IMR-90 (cell line): Measurements from ENCODE around the gene CLRN1. TPM values are rescaled to one million over a fixed set of nuclear protein-coding genes. Genes with fewer than 3 reads are reported as not detected.

Experiments
- ATAC-seq: fragments of 200-7000 bp; cut with Tn5 transposase; 2 replicates; pipeline ENCODE4 v1.9.1; 2020; ENCODE audit warnings: low read depth, mild to moderate bottlenecking, moderate library complexity
- BruUV-seq: library from RNA; stranded (reverse); fragments of 400-500 nt; replicated peaks from 2 replicates; lab custom pipeline; 2021; lab: Mats Ljungman, UMichigan
- CTCF ChIA-PET: fragments of 300-600 bp; formaldehyde crosslinking; extraction: SDS; loops from one replicate; lab custom pipeline; 2021; ENCODE audit warnings: antibody characterized with exemption; lab: Yijun Ruan, JAX
- POLR2A ChIA-PET: fragments of 300-600 bp; sonication (Branson Sonifier 250); formaldehyde crosslinking; loops from one replicate; lab custom pipeline; 2022; ENCODE audit warnings: antibody characterized with exemption; ENCODE audit not compliant: unreplicated experiment; lab: Charles Lee
- DNase-seq: peaks from one replicate; pipeline ENCODE4 v3.0.0; 2013
- H2AFZ ChIP-seq: replicated peaks from 2 replicates; pipeline ENCODE3; 2013; ENCODE audit warnings: low read length, mild to moderate bottlenecking; ENCODE audit not compliant: poor library complexity
- H2AK5ac ChIP-seq: 2 replicates; pipeline ENCODE4 v1.6.1; 2013; ENCODE audit warnings: low read depth, low read length, inconsistent platforms
- H2AK9ac ChIP-seq: replicated peaks from 2 replicates; pipeline ENCODE3; 2013; ENCODE audit warnings: mild to moderate bottlenecking, low read depth, low read length, moderate library complexity; ENCODE audit not compliant: poor library complexity
- H2BK120ac ChIP-seq: 2 replicates; pipeline ENCODE4 v1.6.1; 2013; ENCODE audit warnings: low read depth, low read length, inconsistent platforms
- H2BK15ac ChIP-seq: 3 replicates; pipeline ENCODE4 v1.6.1; 2013; ENCODE audit warnings: low read depth, low read length, inconsistent platforms
- H2BK20ac ChIP-seq: 2 replicates; pipeline ENCODE4 v1.6.1; 2013; ENCODE audit warnings: low read depth, mild to moderate bottlenecking, inconsistent platforms, low read length, moderate library complexity
- H2BK5ac ChIP-seq: 2 replicates; pipeline ENCODE4 v1.6.1; 2013; ENCODE audit warnings: mild to moderate bottlenecking, low read depth, low read length, inconsistent platforms; ENCODE audit not compliant: poor library complexity, severe bottlenecking
- H3K14ac ChIP-seq: replicated peaks from 2 replicates; pipeline ENCODE4 v1.6.1; 2013; ENCODE audit warnings: low read depth, low read length, inconsistent platforms
- H3K18ac ChIP-seq: 2 replicates; pipeline ENCODE4 v1.6.1; 2013; ENCODE audit warnings: low read depth, low read length, control low read depth
- H3K23ac ChIP-seq: 2 replicates; pipeline ENCODE4 v1.6.1; 2013; ENCODE audit warnings: low read depth, low read length, inconsistent platforms
- H3K27ac ChIP-seq: 2 replicates; pipeline ENCODE4 v1.5.1; 2013; ENCODE audit warnings: mild to moderate bottlenecking, control low read depth, low read length; ENCODE audit not compliant: insufficient read depth
- H3K27me3 ChIP-seq: 2 replicates; pipeline ENCODE4 v1.6.1; 2013; ENCODE audit warnings: low read length; ENCODE audit not compliant: control insufficient read depth, insufficient read depth
- H3K36me3 ChIP-seq: 2 replicates; pipeline ENCODE4 v1.6.1; 2013; ENCODE audit warnings: low read length, mixed read lengths; ENCODE audit not compliant: control insufficient read depth, insufficient read depth
- H3K4ac ChIP-seq: 2 replicates; pipeline ENCODE4 v1.6.1; 2013; ENCODE audit warnings: low read depth, low read length, inconsistent platforms
- H3K4me1 ChIP-seq: 2 replicates; pipeline ENCODE4 v1.6.1; 2013; ENCODE audit warnings: low read length, mixed read lengths; ENCODE audit not compliant: control insufficient read depth, insufficient read depth
- H3K4me2 ChIP-seq: 2 replicates; pipeline ENCODE4 v1.6.1; 2013; ENCODE audit warnings: low read depth, mild to moderate bottlenecking, control low read depth, low read length, moderate library complexity
- H3K4me3 ChIP-seq: 2 replicates; pipeline ENCODE4 v1.5.1; 2013; ENCODE audit warnings: low read depth, mild to moderate bottlenecking, control low read depth, low read length, moderate library complexity; ENCODE audit not compliant: insufficient read depth
- H3K56ac ChIP-seq: 2 replicates; pipeline ENCODE4 v1.6.1; 2013; ENCODE audit warnings: low read length, inconsistent platforms; ENCODE audit not compliant: insufficient read depth; ENCODE audit errors: extremely low read depth
- H3K79me1 ChIP-seq, 2 experiments: 2 replicates each; pipeline ENCODE4 v1.6.1; 2013; ENCODE audit warnings: low read length in 2 of 2, inconsistent platforms in 1 of 2, low read depth in 1 of 2
- H3K9ac ChIP-seq: 2 replicates; pipeline ENCODE4 v1.6.1; 2013; ENCODE audit warnings: low read depth, low read length, control low read depth
- H3K9me1 ChIP-seq: 2 replicates; pipeline ENCODE4 v1.6.1; 2013; ENCODE audit warnings: low read length, inconsistent platforms; ENCODE audit not compliant: insufficient read depth
- H3K9me3 ChIP-seq: 2 replicates; pipeline ENCODE4 v1.6.1; 2013; ENCODE audit warnings: low read length; ENCODE audit not compliant: control insufficient read depth, insufficient read depth
- H4K20me1 ChIP-seq: 2 replicates; pipeline ENCODE4 v1.6.1; 2013; ENCODE audit warnings: low read length, inconsistent platforms; ENCODE audit not compliant: insufficient read depth
- H4K5ac ChIP-seq: 2 replicates; pipeline ENCODE4 v1.6.1; 2013; ENCODE audit warnings: mild to moderate bottlenecking, low read depth, low read length, control low read depth
- H4K8ac ChIP-seq, 2 experiments: 2 replicates each; pipeline ENCODE4 v1.6.1; 2013; ENCODE audit warnings: low read depth in 2 of 2, low read length in 2 of 2, control low read depth in 1 of 2, inconsistent platforms in 1 of 2
- H4K91ac ChIP-seq: 2 replicates; pipeline ENCODE4 v1.6.1; 2013; ENCODE audit warnings: low read depth, low read length, inconsistent platforms; ENCODE audit not compliant: insufficient read depth
- BHLHE40 ChIP-seq: fragments of 150-350 bp; IDR thresholded peaks from 2 replicates; pipeline ENCODE4 v1.6.1; 2016; ENCODE audit warnings: mild to moderate bottlenecking, low read depth, low read length
- CEBPB ChIP-seq: IDR thresholded peaks from 2 replicates; pipeline ENCODE4 v1.6.1; 2012; ENCODE audit warnings: low read depth, low read length, improper control_type of control experiment
- CTCF ChIP-seq: conservative IDR thresholded peaks from 2 replicates; pipeline ENCODE4 v1.5.1; 2012; ENCODE audit warnings: mild to moderate bottlenecking, low read depth, low read length, improper control_type of control experiment
- ELK1 ChIP-seq: fragments of 150-350 bp; IDR thresholded peaks from 2 replicates; pipeline ENCODE4 v1.6.1; 2016; ENCODE audit warnings: low read depth, mild to moderate bottlenecking, low read length, moderate library complexity, borderline replicate concordance
- FOS ChIP-seq: fragments of 150-350 bp; IDR thresholded peaks from 2 replicates; pipeline ENCODE4 v1.6.1; 2016; ENCODE audit warnings: low read depth, low read length
- MAFK ChIP-seq: IDR thresholded peaks from 2 replicates; pipeline ENCODE4 v1.6.1; 2012; ENCODE audit warnings: low read depth, low read length, improper control_type of control experiment
- MAZ ChIP-seq: IDR thresholded peaks from 2 replicates; pipeline ENCODE4 v1.6.1; 2012; ENCODE audit warnings: low read depth, mild to moderate bottlenecking, low read length, improper control_type of control experiment, moderate library complexity, borderline replicate concordance
- MXI1 ChIP-seq: IDR thresholded peaks from 2 replicates; pipeline ENCODE4 v1.6.1; 2012; ENCODE audit warnings: low read depth, mild to moderate bottlenecking, low read length, moderate library complexity, borderline replicate concordance
- NFE2L2 ChIP-seq: fragments of 150-350 bp; IDR thresholded peaks from 2 replicates; pipeline ENCODE4 v1.6.1; 2016; ENCODE audit warnings: low read depth, mild to moderate bottlenecking, low read length
- POLR2A ChIP-seq: IDR thresholded peaks from 2 replicates; pipeline ENCODE4 v1.6.1; 2012; ENCODE audit warnings: mild to moderate bottlenecking, low read depth, low read length
- RAD21 ChIP-seq: IDR thresholded peaks from 2 replicates; pipeline ENCODE4 v1.6.1; 2012; ENCODE audit warnings: low read length, improper control_type of control experiment
- RCOR1 ChIP-seq: IDR thresholded peaks from 2 replicates; pipeline ENCODE4 v1.6.1; 2012; ENCODE audit warnings: mild to moderate bottlenecking, low read length, improper control_type of control experiment; ENCODE audit not compliant: insufficient replicate concordance
- RFX5 ChIP-seq: IDR thresholded peaks from 2 replicates; pipeline ENCODE4 v1.8.0; 2012; ENCODE audit warnings: low read depth, mild to moderate bottlenecking, low read length, moderate library complexity
- SMC3 ChIP-seq: fragments of 150-350 bp; IDR thresholded peaks from 2 replicates; pipeline ENCODE4 v1.6.1; 2016; ENCODE audit warnings: low read depth, mild to moderate bottlenecking, antibody characterized with exemption, low read length, moderate library complexity
- USF2 ChIP-seq: fragments of 150-350 bp; IDR thresholded peaks from 2 replicates; pipeline ENCODE4 v1.6.1; 2017; ENCODE audit warnings: mild to moderate bottlenecking, antibody characterized with exemption, low read length, low read depth
- WGBS, 2 experiments: methylation state at CpG; one replicate each; pipeline versions ENCODE4 v1.1.5 to v1.1.7; 2013; ENCODE audit warnings: missing lambda C conversion rate in 2 of 2; ENCODE audit not compliant: insufficient read length in 1 of 2; ENCODE audit errors: extremely low coverage in 2 of 2; 5-methylcytosine and 5-hydroxymethylcytosine counted together
- dilution Hi-C: fragments of 300-500 bp; cut with HindIII; formaldehyde crosslinking; loops from one replicate; pipeline ENCODE4 v1.14.3; 2018; ENCODE audit warnings: low sequenced_read_pairs; ENCODE audit not compliant: unreplicated experiment
- in situ Hi-C: fragments of 300-500 bp; cut with MboI; formaldehyde crosslinking; loops from 3 replicates; pipeline ENCODE4 v1.14.3; 2019; ENCODE audit warnings: low sequenced_read_pairs, inconsistent platforms, mixed read lengths
- intact Hi-C: fragments of 100-400 bp; cut with micrococcal nuclease; formaldehyde crosslinking; loops from 2 replicates; pipeline ENCODE4 v1.10.0; 2022
- polyA plus RNA-seq, 3 experiments: library from polyadenylated mRNA; depleted of rRNA; stranded (reverse); fragments of >200 nt; gene quantifications; 2 replicates each; pipeline ENCODE4 v1.2.3, GENCODE V29; 2012; ENCODE audit warnings: low replicate concordance in 1 of 3
- total RNA-seq: library from RNA; depleted of rRNA; stranded (reverse); fragments of >200 nt; gene quantifications from 2 replicates; pipeline ENCODE4 v1.2.3, GENCODE V29; 2012

Gene CLRN1
- total and polyA plus RNA-seq, 2 of the 4 experiments (the other 2 are of a cell fraction): not detected

GRCh38 chr3:150975086-150975991 is 2.8 kb upstream of the CLRN1 start:
- no peak overlapping the region for H3K56ac ChIP-seq
- H3K18ac ChIP-seq: no peak overlapping the region
- H2BK120ac ChIP-seq: no peak overlapping the region
- no peaks in the 10 kb centered on the region for H3K4me1 ChIP-seq
- ChIA-PET CTCF (no interaction called here), POLR2A (no interaction called here)
- no peak overlapping the region for H2BK15ac ChIP-seq
- H3K36me3 ChIP-seq: no peaks in the 10 kb centered on the region
- BruUV-seq: no TSS peak
- H3K23ac ChIP-seq: no peak overlapping the region
- in situ Hi-C loops: no loop called here
- H3K4me2 ChIP-seq: no peak overlapping the region
- H4K20me1 ChIP-seq: no peaks in the 10 kb centered on the region
- no peak overlapping the region for H3K27ac ChIP-seq
- no peak overlapping the region for H3K4ac ChIP-seq
- no peak overlapping the region for H2AK9ac ChIP-seq
- H3K9ac ChIP-seq: no peak overlapping the region
- no peak overlapping the region for H3K4me3 ChIP-seq
- H2AK5ac ChIP-seq: no peak overlapping the region
- no peak overlapping the region for H4K5ac ChIP-seq
- no peak overlapping the region for H4K8ac ChIP-seq
- peaks cover 15% of the 10 kb centered on the region for H3K27me3 ChIP-seq
- 33% methylated on average over 3 of the region's 7 CpGs; no CpG with 5 or more reads in 1 of the 2 experiments for WGBS, 2 experiments
- H3K9me3 ChIP-seq: no peaks in the 10 kb centered on the region
- H2BK5ac ChIP-seq: no peak overlapping the region
- H2BK20ac ChIP-seq: no peak overlapping the region
- intact Hi-C loops: no loop called here
- H3K9me1 ChIP-seq: no peaks in the 10 kb centered on the region
- dilution Hi-C loops: no loop called here
- ATAC-seq (no peak), DNase-seq (no peak)
- H2AFZ ChIP-seq: no peak overlapping the region
- no peak overlapping the region for H4K91ac ChIP-seq
- H3K79me1 ChIP-seq: no peaks in the 10 kb centered on the region
- H3K14ac ChIP-seq: no peak overlapping the region
- TF ChIP-seq RFX5: no peak
- TF ChIP-seq CTCF: no peak
- TF ChIP-seq USF2: no peak
- no peak for TF ChIP-seq CEBPB
- no peak for TF ChIP-seq NFE2L2
- TF ChIP-seq MXI1: no peak
- TF ChIP-seq RAD21: no peak
- TF ChIP-seq MAFK: no peak
- TF ChIP-seq MAZ: no peak
- no peak for TF ChIP-seq FOS
- no peak for TF ChIP-seq RCOR1
- no peak for TF ChIP-seq ELK1
- TF ChIP-seq SMC3: no peak
- TF ChIP-seq BHLHE40: no peak
- no peak for TF ChIP-seq POLR2A
